Measurements from ENCODE around the gene AREG. TPM values are rescaled to one million over a fixed set of nuclear protein-coding genes. Genes with fewer than 3 reads are reported as not detected.

Gene AREG
- polyA plus RNA-seq, 2 of the 4 experiments (the other 2 are of a cell fraction) = 52.2 to 187 TPM

DNA sequence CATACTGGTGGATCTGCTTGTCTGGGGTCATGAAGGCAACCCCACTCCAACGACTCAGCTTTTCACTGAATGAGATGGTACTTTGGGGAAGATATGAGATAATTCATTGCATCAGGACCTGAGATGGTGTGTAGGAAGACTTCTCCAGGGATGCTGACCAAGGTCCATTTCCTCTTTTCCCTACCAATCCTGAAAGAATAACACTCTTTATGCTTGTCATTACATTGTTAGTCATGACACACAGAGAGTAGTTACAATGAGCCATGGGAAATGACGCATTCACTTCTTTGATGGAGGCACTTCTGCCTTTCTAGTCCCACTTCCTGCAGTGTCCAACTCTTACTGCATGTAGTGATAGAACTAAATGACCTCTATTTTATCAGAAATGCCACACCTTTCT, 58.6 kb downstream of the AREG start:
- no peak overlapping the region for H3K27ac ChIP-seq
- H3K4me3 ChIP-seq = no peak overlapping the region
- FAIRE-seq = no peak
- no peak for DNase-seq (ENCODE audit: low read depth in 1 of 2, low spot score in 1 of 2)
- H3K4me2 ChIP-seq = no peak overlapping the region
- no peaks in the 10 kb centered on the region for H3K9me3 ChIP-seq
- ATAC-seq = no peak
- CTCF ChIA-PET = interaction anchor here (0.9 to 1.0 kb wide), 2 partner anchors 28 to 114 kb away, joined by 3 read pairs; no protein-coding TSS in a partner anchor
- TF ChIP-seq BHLHE40 (IDR thresholded peaks at IDR 0.05; ENCODE audit: low read depth, low read length) = no peak
- TF ChIP-seq NR3C1 (IDR thresholded peaks at IDR 0.05) = no peak
- no peak for TF ChIP-seq TFCP2L1 (CRISPR knock-in tag; IDR thresholded peaks at IDR 0.05)
- TF ChIP-seq, protein P1, sequence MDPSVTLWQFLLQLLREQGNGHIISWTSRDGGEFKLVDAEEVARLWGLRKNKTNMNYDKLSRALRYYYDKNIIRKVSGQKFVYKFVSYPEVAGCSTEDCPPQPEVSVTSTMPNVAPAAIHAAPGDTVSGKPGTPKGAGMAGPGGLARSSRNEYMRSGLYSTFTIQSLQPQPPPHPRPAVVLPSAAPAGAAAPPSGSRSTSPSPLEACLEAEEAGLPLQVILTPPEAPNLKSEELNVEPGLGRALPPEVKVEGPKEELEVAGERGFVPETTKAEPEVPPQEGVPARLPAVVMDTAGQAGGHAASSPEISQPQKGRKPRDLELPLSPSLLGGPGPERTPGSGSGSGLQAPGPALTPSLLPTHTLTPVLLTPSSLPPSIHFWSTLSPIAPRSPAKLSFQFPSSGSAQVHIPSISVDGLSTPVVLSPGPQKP (IDR thresholded peaks at IDR 0.05; ENCODE audit: low read depth, low read length) = no peak
- TF ChIP-seq CHD4 (IDR thresholded peaks at IDR 0.05; ENCODE audit: borderline replicate concordance) = no peak
- TF ChIP-seq, protein P2, sequence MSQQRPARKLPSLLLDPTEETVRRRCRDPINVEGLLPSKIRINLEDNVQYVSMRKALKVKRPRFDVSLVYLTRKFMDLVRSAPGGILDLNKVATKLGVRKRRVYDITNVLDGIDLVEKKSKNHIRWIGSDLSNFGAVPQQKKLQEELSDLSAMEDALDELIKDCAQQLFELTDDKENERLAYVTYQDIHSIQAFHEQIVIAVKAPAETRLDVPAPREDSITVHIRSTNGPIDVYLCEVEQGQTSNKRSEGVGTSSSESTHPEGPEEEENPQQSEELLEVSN (IDR thresholded peaks at IDR 0.05; ENCODE audit: borderline replicate concordance, low read depth) = no peak
- no peak for TF ChIP-seq RCOR1 (IDR thresholded peaks at IDR 0.05; ENCODE audit: low read depth, low read length)
- no peak for TF ChIP-seq SMC3 (IDR thresholded peaks at IDR 0.05)
- TF ChIP-seq ZNF302 (CRISPR knock-in tag; IDR thresholded peaks at IDR 0.05) = no peak
- no peak for TF ChIP-seq FOSL2 (IDR thresholded peaks at IDR 0.05)
- TF ChIP-seq FOSL2 (CRISPR knock-in tag; IDR thresholded peaks at IDR 0.05) = no peak
- TF ChIP-seq, protein P3, sequence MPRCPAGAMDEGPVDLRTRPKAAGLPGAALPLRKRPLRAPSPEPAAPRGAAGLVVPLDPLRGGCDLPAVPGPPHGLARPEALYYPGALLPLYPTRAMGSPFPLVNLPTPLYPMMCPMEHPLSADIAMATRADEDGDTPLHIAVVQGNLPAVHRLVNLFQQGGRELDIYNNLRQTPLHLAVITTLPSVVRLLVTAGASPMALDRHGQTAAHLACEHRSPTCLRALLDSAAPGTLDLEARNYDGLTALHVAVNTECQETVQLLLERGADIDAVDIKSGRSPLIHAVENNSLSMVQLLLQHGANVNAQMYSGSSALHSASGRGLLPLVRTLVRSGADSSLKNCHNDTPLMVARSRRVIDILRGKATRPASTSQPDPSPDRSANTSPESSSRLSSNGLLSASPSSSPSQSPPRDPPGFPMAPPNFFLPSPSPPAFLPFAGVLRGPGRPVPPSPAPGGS (IDR thresholded peaks at IDR 0.05) = no peak
- TF ChIP-seq, protein P4, sequence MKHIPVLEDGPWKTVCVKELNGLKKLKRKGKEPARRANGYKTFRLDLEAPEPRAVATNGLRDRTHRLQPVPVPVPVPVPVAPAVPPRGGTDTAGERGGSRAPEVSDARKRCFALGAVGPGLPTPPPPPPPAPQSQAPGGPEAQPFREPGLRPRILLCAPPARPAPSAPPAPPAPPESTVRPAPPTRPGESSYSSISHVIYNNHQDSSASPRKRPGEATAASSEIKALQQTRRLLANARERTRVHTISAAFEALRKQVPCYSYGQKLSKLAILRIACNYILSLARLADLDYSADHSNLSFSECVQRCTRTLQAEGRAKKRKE (CRISPR knock-in tag; IDR thresholded peaks at IDR 0.05; ENCODE audit: low read depth) = no peak
- TF ChIP-seq, protein P5, sequence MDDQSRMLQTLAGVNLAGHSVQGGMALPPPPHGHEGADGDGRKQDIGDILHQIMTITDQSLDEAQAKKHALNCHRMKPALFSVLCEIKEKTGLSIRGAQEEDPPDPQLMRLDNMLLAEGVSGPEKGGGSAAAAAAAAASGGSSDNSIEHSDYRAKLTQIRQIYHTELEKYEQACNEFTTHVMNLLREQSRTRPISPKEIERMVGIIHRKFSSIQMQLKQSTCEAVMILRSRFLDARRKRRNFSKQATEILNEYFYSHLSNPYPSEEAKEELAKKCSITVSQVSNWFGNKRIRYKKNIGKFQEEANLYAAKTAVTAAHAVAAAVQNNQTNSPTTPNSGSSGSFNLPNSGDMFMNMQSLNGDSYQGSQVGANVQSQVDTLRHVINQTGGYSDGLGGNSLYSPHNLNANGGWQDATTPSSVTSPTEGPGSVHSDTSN (IDR thresholded peaks at IDR 0.05) = no peak
- TF ChIP-seq EHMT2 (IDR thresholded peaks at IDR 0.05; ENCODE audit: low read depth) = no peak
- no peak for TF ChIP-seq NPAS2 (CRISPR knock-in tag; IDR thresholded peaks at IDR 0.05; ENCODE audit: borderline replicate concordance)
- TF ChIP-seq, protein P6, sequence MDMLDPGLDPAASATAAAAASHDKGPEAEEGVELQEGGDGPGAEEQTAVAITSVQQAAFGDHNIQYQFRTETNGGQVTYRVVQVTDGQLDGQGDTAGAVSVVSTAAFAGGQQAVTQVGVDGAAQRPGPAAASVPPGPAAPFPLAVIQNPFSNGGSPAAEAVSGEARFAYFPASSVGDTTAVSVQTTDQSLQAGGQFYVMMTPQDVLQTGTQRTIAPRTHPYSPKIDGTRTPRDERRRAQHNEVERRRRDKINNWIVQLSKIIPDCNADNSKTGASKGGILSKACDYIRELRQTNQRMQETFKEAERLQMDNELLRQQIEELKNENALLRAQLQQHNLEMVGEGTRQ (IDR thresholded peaks at IDR 0.05) = no peak
- H3K4me1 ChIP-seq = no peaks in the 10 kb centered on the region
- POLR2A ChIA-PET = no interaction called here
- WGBS (ENCODE audit: missing lambda C conversion rate) = 60% methylated on average over 2 of the region's 2 CpGs

DNA sequence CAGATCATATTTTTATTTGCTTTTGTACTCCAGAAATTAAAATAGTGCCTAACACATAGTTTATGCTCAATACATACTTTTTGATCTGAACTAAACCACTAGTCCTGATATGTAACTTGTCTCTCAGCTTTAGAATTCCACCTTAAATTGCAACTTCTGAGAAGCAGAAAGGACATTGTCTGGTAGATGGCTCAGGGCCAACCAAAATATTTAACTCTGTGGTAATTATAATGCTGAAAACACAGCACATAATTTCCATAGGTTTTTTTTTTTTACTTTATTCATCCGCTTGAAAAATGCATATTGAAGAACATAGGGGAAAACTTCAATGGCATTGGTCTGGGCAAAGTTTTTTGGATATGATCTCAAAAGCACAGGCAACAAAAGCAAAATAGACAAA, 59.3 kb downstream of the AREG start:
- POLR2A ChIA-PET = no interaction called here
- CTCF ChIA-PET = interaction anchor here (1.0 kb wide), 1 partner anchor 114 kb away, joined by 3 read pairs; no protein-coding TSS in a partner anchor
- Histone ChIP-seq H3K4me2 (no peak overlapping the region), H3K9me3 (no peaks in the 10 kb centered on the region), H3K4me1 (no peaks in the 10 kb centered on the region), H3K4me3 (no peak overlapping the region), H3K27ac (no peak overlapping the region)
- 46% methylated on average over 1 of the region's 1 CpG for WGBS (ENCODE audit: missing lambda C conversion rate)
- ATAC-seq (no peak), DNase-seq (ENCODE audit: low read depth in 1 of 2, low spot score in 1 of 2) (no peak), FAIRE-seq (no peak)
- no peak for TF ChIP-seq HOXB13 (CRISPR knock-in tag; IDR thresholded peaks at IDR 0.05; ENCODE audit: low read depth)
- no peak for TF ChIP-seq SMC3 (IDR thresholded peaks at IDR 0.05)
- TF ChIP-seq HOXA7 (CRISPR knock-in tag; IDR thresholded peaks at IDR 0.05) = no peak
- no peak for TF ChIP-seq JUNB (IDR thresholded peaks at IDR 0.05)
- TF ChIP-seq NPAS2 (CRISPR knock-in tag; IDR thresholded peaks at IDR 0.05; ENCODE audit: borderline replicate concordance) = no peak
- TF ChIP-seq CHD2 (IDR thresholded peaks at IDR 0.05; ENCODE audit: low read length, partially characterized antibody) = no peak
- TF ChIP-seq, protein P7, sequence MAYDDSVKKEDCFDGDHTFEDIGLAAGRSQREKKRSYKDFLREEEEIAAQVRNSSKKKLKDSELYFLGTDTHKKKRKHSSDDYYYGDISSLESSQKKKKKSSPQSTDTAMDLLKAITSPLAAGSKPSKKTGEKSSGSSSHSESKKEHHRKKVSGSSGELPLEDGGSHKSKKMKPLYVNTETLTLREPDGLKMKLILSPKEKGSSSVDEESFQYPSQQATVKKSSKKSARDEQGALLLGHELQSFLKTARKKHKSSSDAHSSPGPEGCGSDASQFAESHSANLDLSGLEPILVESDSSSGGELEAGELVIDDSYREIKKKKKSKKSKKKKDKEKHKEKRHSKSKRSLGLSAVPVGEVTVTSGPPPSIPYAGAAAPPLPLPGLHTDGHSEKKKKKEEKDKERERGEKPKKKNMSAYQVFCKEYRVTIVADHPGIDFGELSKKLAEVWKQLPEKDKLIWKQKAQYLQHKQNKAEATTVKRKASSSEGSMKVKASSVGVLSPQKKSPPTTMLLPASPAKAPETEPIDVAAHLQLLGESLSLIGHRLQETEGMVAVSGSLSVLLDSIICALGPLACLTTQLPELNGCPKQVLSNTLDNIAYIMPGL (CRISPR knock-in tag; IDR thresholded peaks at IDR 0.05; ENCODE audit: borderline replicate concordance) = no peak
- no peak for TF ChIP-seq FOXS1 (CRISPR knock-in tag; IDR thresholded peaks at IDR 0.05)
- TF ChIP-seq RNF2 (IDR thresholded peaks at IDR 0.05; ENCODE audit: borderline replicate concordance, low read depth) = no peak
- TF ChIP-seq, protein P4 (CRISPR knock-in tag; IDR thresholded peaks at IDR 0.05; ENCODE audit: low read depth) = no peak
- TF ChIP-seq RARB (CRISPR knock-in tag; IDR thresholded peaks at IDR 0.05) = no peak

All from A549 (cell line).